HG02973 (cell line): ENCODE results near the gene SUGP1.
"Not testable (repeated sequence)": the region's sequence is repeated elsewhere in the genome, so short reads cannot be mapped to it uniquely, and the experiment has no call there.

Experiments used
- ATAC-seq: cut with Tn5 transposase; IDR thresholded peaks from one replicate; pipeline ENCODE4 v1.9.1; 2021; ENCODE audit warnings: moderate library complexity; ENCODE audit not compliant: unreplicated experiment

SUGP1 gene

DNA sequence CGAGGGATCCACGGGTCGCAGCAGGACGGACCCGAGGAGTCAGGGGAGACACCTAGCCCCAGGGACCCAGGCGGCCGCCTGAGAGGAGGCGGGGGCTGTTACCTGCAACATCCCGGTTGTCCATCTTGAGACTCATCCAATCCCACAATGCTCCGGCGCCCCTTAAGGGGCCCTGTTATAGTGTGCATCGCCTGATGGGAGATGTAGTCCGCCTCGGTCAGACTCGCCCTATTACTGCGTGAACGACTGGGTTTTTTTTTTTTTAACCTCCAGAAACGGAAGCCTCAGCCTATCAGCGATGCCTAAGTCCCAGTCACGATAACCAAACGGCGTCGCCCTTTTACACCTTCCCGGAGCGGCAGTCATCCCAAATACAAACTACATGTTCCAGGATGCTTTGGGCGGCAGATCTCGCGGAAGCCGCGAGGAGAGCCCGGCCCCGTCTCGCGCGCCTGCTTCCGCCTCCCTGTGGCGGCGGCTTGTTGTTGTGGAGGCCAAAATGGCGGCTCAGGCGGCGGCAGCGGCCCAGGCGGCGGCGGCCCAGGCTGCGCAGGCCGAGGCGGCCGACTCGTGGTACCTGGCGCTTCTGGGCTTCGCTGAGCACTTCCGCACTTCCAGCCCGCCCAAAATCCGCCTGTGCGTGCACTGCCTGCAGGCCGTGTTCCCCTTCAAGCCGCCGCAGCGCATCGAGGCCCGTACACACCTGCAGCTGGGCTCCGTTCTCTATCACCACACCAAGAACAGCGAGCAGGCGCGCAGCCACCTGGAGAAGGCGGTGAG lies at the start of gene SUGP1, which contains the start of gene MAU2:
SUGP1 (minus strand) TSS at position 149 of the 780 bp plus-strand sequence; CDS start at position 136, 13 bp downstream.
MAU2 (plus strand) TSS at position 469 of the 780 bp plus-strand sequence; CDS start at position 500, 31 bp downstream.
- ATAC-seq, result peak; percentile 82

- ATAC-seq, result no peak
Observed at GRCh38 chr19:19368087-19368486, 47.8 kb upstream of the SUGP1 start.

DNA sequence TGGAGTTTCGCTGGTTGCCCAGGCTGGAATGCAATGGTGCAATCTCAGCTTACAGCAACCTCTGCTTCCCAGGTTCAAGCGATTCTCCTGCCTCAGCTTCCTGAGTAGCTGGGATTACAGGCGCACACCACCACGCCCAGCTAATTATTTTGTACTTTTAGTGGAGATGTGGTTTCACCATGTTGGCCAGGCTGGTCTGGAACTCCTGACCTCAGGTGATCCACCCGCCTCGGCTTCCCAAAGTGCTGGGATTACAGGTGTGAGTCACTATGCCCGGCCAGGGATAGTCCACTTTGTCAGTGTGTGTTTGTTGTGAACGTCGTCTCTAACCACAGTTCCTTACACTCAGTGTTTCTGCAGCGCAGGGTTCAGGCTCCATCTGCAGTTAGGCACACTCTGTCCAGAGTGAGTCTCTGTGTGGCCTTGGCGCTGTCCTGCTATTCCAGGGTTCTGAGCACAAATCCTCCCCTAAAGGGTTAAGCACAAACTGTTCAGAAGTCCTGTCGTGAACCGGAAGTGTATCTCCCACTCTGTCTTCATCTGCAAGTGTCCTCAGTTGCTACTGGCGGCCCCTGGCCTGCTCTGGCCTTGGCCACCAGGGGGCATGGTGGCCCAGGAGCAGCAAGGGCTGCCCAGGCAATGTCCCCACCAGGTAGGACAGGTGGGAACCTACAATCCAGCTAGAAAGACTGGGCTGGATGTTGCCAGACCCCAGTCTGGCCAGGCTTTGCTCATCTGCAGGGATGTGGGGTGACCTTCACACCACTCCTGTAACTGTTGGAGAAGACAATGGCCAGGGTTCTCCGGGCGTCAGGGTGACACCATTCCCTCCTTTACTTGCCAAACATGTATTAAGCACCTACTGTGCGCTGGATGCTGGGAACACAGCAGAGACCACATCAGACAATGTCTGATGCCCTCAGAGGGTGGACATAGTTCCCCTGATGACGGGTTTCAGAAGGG lies 46.4 kb upstream of the SUGP1 start:
- ATAC-seq, result peak; percentile 55

DNA sequence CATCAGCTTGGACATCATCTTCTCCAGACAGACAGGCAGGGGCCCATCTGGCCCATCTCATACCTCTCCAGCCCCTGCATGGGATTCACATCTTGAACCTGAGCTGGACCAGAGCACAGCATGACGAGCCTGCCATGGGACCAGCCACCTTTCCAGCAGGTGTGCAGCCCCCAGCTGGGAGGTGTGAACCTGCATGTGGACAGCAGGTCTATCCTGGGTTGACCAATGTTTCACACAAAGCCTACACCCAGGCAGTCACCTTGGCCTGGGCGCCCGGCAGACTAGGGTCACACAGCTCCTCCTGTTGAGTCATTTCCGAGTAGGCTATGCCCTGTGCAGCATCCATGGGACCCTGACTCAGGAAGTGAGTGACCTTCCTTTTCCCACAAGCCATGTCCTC lies 41.8 kb upstream of the SUGP1 start:
- ATAC-seq, result no peak

- peak; percentile 66 for ATAC-seq
Observed at GRCh38 chr19:19361075-19361594, 40.8 kb upstream of the SUGP1 start.

DNA sequence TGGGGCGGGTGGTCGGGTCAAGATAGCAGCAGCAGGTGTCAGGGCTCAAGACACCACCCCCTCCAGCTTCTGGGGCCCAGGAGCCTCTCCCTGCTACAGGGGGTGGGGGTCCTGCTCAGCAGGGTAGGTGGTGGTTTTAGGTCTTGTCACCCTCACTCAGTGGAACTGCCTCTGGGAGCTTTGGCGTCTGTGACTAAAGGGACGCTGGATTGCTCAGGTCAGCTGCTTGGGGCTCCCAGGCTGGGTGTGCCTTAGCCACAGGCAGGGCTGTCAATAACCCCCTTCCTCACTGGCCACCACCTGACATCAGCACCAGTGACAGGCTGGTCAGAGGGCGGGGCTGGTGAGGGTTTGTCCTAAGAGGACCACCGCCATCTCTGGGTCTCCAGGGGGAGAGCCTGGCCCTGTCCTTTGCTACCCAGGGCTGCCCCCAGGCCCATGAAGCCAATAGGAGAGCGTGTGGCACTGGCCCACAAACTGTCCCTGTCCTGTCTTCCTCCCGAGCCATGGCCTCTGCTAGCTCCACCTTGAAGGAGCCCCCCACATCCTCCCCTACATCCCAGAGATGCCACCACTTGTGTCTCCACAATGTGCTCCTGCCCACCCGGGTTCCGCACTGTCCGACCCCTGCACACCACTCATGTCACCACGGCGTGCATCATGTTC lies 36.7 kb upstream of the SUGP1 start:
- no peak for ATAC-seq

GRCh38 chr19:19356500-19356899 lies 36.2 kb upstream of the SUGP1 start:
- no peak for ATAC-seq

- ATAC-seq, result no peak
Observed at GRCh38 chr19:19355606-19356139, 35.4 kb upstream of the SUGP1 start.

GRCh38 chr19:19354932-19355331 lies 34.6 kb upstream of the SUGP1 start:
- no peak for ATAC-seq

- no peak for ATAC-seq
Observed at GRCh38 chr19:19354007-19354406, 33.7 kb upstream of the SUGP1 start.

DNA sequence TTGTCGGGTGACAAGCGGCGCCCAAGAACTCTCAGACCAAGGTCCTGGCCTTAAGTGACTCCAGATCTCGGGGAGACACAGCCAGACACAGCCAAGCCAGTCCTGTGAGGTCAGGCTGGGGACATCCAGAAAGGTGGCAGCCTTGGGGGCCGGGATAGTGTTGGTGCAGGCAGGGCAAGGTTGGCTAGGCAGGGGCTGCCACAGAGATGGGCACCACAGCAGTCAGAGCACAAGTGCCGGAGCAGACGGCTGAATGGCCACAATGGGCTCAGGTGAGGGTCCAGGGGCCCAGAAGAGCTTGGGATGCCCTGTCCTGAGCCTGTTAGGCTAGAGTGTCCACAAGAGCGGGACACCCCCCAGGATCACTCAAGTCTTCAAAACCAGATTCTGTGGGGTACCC lies 32.5 kb upstream of the SUGP1 start:
- ATAC-seq, result no peak

DNA sequence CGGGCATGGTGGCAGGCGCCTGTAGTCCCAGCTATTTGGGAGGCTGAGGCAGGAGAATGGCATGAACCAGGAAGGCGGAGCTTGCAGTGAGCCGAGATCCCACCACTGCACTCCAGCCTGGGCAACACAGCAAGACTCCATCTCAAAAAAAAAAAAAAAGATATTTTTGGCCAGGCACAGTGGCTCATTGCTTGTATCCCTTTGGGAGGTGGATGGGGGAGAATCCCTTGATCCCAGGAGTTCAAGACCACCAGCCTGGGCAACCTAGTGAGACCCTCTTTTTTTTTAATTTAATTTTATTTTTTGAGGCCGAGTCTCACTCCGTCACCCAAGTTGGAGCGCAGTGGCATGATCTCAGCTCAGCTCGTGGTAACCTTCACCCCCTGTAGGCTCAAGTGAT lies 30.4 kb upstream of the SUGP1 start:
- not testable (repeated sequence) for ATAC-seq

DNA sequence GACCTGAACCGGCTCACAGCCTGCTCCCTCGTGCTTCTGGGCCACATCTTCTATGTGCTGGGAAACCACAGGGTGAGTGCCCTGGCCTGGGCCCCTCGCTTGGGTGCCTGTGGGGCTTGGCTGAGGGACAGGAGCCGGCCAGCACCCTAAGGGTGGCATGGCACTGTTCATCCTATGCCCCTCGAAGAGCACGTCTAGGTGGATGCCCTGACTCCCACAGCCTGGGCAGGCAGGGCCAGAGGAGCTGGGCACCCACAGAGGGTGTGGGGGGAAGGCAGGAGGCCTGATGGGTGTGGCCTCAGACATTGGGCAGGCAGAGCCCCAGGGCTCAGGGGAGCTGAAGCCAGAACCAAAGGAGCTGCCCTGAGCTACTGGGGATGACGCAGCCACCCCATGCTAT lies 29.1 kb upstream of the SUGP1 start:
- ATAC-seq, result no peak

DNA sequence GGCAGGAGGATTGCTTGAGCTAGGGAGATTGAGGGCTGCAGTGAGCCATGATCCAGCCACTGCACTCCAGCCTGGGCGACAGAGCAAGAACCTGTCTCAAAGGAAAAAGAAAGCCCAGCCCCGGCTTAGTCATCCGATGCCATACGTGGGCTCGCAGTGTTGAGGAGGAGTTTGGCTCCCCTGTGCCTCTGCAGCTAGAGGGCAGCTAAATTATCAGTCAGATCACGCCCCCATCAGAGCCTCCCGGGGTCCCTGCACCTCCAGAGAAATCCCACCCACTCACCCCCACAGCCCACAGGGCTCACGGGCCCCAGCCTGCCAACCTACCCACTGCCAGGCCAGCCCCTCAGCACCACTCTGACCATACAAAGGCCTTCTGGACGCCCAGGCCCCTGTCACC lies 28.0 kb upstream of the SUGP1 start:
- no peak for ATAC-seq

GRCh38 chr19:19347401-19348110 lies 27.2 kb upstream of the SUGP1 start:
- ATAC-seq, result no peak

DNA sequence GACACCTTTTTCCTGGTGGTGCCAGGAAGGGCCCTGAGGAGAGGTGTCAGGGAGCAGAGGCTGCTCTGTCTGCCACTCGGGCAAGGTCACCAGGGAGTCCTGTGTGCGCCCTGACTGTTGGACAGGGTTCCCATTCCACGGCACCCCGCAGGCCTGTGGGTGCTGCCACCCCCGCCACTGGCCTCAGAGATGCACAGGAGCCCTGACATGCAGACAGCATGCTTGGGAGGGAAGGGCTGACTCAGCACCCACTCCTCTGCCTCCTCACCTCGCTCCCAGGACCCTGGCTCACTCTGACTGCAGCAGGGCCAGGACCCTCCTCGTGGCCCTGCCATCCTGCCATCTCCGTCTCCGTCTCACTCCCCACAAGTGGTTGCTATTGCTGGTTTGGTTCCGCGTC lies 25.7 kb upstream of the SUGP1 start:
- no peak for ATAC-seq

DNA sequence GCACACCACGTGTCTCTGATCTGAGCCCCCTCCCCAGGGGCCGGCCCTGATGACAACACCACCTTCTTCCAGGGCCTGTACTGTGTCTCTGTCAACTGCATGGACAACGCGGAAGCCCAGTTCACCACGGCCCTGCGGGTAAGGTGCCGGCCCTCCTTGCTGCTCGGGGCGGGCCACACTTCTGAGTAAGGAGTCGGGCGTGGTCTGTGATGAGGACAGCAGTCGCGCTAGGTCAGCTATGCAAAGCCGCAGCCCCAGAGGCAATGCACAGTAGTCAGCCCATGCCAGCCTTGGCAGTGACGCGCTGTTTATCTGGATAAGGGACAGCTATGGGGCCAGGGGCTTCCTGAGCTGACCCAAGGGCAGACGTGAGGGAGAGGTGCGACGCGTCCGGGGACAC lies 24.9 kb upstream of the SUGP1 start:
- ATAC-seq, result no peak

- ATAC-seq, result no peak
Observed at GRCh38 chr19:19343762-19344161, 23.5 kb upstream of the SUGP1 start.

- ATAC-seq, result no peak
Observed at GRCh38 chr19:19343016-19343362, 22.7 kb upstream of the SUGP1 start.
